ENCODE results near the gene ARL14. TPM values are rescaled to one million over a fixed set of nuclear protein-coding genes. Genes with fewer than 3 reads are reported as not detected.

ARL14 gene
- total RNA-seq, 2 experiments from 2014 or later, result not detected

GRCh38 chr3:160694345-160694744 lies 17.4 kb downstream of the ARL14 start:
- Mint-ChIP-seq H3K36me3 (ENCODE audit: low read depth) (no peaks in the 10 kb centered on the region), H3K9me3 (no peaks in the 10 kb centered on the region), H3K4me1 (ENCODE audit: low read depth) (no peaks in the 10 kb centered on the region), H3K4me3 (no peak overlapping the region), H3K27ac (no peak overlapping the region), H3K27me3 (no peaks in the 10 kb centered on the region)
- no peak overlapping the region for H3K4me3 ChIP-seq (ENCODE audit: low read length)
- ChIA-PET POLR2A (no interaction called here), CTCF (no interaction called here)
- DNase-seq (no peak), ATAC-seq (ENCODE audit: poor library complexity) (no peak)
- H3K4me1 ChIP-seq (ENCODE audit: insufficient read depth, low read length), result no peaks in the 10 kb centered on the region
- H3K36me3 ChIP-seq (ENCODE audit: insufficient read depth, low read length), result no peaks in the 10 kb centered on the region
- H3K27ac ChIP-seq (ENCODE audit: low read depth in 1 of 2, low read length in 2 of 2), result no peak overlapping the region
- H3K9me3 ChIP-seq (ENCODE audit: control insufficient read depth in 1 of 2, insufficient read depth in 1 of 2, low read length in 2 of 2), result no peaks in the 10 kb centered on the region
- no peaks in the 10 kb centered on the region for H3K27me3 ChIP-seq (ENCODE audit: control insufficient read depth in 1 of 2, insufficient read depth in 2 of 2, low read length in 2 of 2)
- no peak for TF ChIP-seq CTCF (IDR thresholded peaks at IDR 0.05)
- intact Hi-C loops (cut with DNase I, micrococcal nuclease), result no loop called here

- Histone ChIP-seq H3K27me3 (ENCODE audit: control insufficient read depth in 1 of 2, insufficient read depth in 2 of 2, low read length in 2 of 2) (no peaks in the 10 kb centered on the region), H3K4me1 (ENCODE audit: insufficient read depth, low read length) (no peaks in the 10 kb centered on the region), H3K4me3 (ENCODE audit: low read length) (no peak overlapping the region), H3K9me3 (ENCODE audit: control insufficient read depth in 1 of 2, insufficient read depth in 1 of 2, low read length in 2 of 2) (no peaks in the 10 kb centered on the region), H3K36me3 (ENCODE audit: insufficient read depth, low read length) (no peaks in the 10 kb centered on the region), H3K27ac (ENCODE audit: low read depth in 1 of 2, low read length in 2 of 2) (no peak overlapping the region)
- H3K9me3 Mint-ChIP-seq, result no peaks in the 10 kb centered on the region
- no peak overlapping the region for H3K4me3 Mint-ChIP-seq
- CTCF ChIA-PET, result no interaction called here
- H3K36me3 Mint-ChIP-seq (ENCODE audit: low read depth), result no peaks in the 10 kb centered on the region
- H3K27ac Mint-ChIP-seq, result no peak overlapping the region
- intact Hi-C loops (cut with DNase I, micrococcal nuclease), result no loop called here
- no peak for ATAC-seq (ENCODE audit: poor library complexity)
- no peak for DNase-seq
- H3K27me3 Mint-ChIP-seq, result no peaks in the 10 kb centered on the region
- no peaks in the 10 kb centered on the region for H3K4me1 Mint-ChIP-seq (ENCODE audit: low read depth)
- no peak for TF ChIP-seq CTCF (IDR thresholded peaks at IDR 0.05)
- POLR2A ChIA-PET, result no interaction called here
These were observed 18.0 kb downstream of the ARL14 start for GRCh38 chr3:160695003-160695402.

- intact Hi-C loops (cut with DNase I, micrococcal nuclease), result no loop called here
- Mint-ChIP-seq H3K36me3 (ENCODE audit: low read depth) (no peaks in the 10 kb centered on the region), H3K27ac (no peak overlapping the region), H3K27me3 (peaks cover 9% of the 10 kb centered on the region), H3K4me3 (no peak overlapping the region), H3K9me3 (no peaks in the 10 kb centered on the region), H3K4me1 (ENCODE audit: low read depth) (no peaks in the 10 kb centered on the region)
- ChIA-PET CTCF (no interaction called here), POLR2A (no interaction called here)
- H3K27me3 ChIP-seq (ENCODE audit: control insufficient read depth in 1 of 2, insufficient read depth in 2 of 2, low read length in 2 of 2), result peaks cover 0 to under 1% of the 10 kb centered on the region in 2 experiments
- ATAC-seq (ENCODE audit: poor library complexity), result no peak
- no peak for DNase-seq
- H3K4me3 ChIP-seq (ENCODE audit: low read length), result no peak overlapping the region
- H3K9me3 ChIP-seq (ENCODE audit: control insufficient read depth in 1 of 2, insufficient read depth in 1 of 2, low read length in 2 of 2), result no peaks in the 10 kb centered on the region
- no peaks in the 10 kb centered on the region for H3K4me1 ChIP-seq (ENCODE audit: insufficient read depth, low read length)
- no peaks in the 10 kb centered on the region for H3K36me3 ChIP-seq (ENCODE audit: insufficient read depth, low read length)
- no peak overlapping the region for H3K27ac ChIP-seq (ENCODE audit: low read depth in 1 of 2, low read length in 2 of 2)
- no peak for TF ChIP-seq CTCF (IDR thresholded peaks at IDR 0.05)
These were observed 19.0 kb downstream of the ARL14 start for GRCh38 chr3:160695915-160696327.
